Neural cell (in vitro differentiated cells): ENCODE measurements around the gene CPNE6. TPM values are rescaled to one million over a fixed set of nuclear protein-coding genes. Genes with fewer than 3 reads are reported as not detected.

Experiments used
- H2AFZ ChIP-seq: fragments of 200-600, 300-800 bp; sonication (generic), shearing (Covaris generic); 2 replicates; pipeline ENCODE4 v1.6.0; 2014; ENCODE audit warnings: low read depth, mild to moderate bottlenecking, antibody characterized with exemption, low read length, moderate library complexity
- H3F3A ChIP-seq: fragments of 200-600 bp; shearing (Covaris generic); 2 replicates; pipeline ENCODE4 v1.6.1; 2016; ENCODE audit warnings: mild to moderate bottlenecking, moderate library complexity, mixed read lengths, antibody characterized with exemption, low read length; ENCODE audit not compliant: insufficient read depth, poor library complexity, severe bottlenecking
- H3K27ac ChIP-seq: fragments of 200-600, 300-800 bp; sonication (generic), shearing (Covaris generic); 2 replicates; pipeline ENCODE4 v1.5.1; 2014; ENCODE audit warnings: mild to moderate bottlenecking, low read length, moderate library complexity
- H3K27me3 ChIP-seq: fragments of 300-800, 200-600 bp; sonication (generic), shearing (Covaris generic); 2 replicates; pipeline ENCODE4 v1.6.0; 2014; ENCODE audit warnings: mild to moderate bottlenecking, low read depth, low read length, moderate library complexity; ENCODE audit not compliant: insufficient read depth
- H3K36me3 ChIP-seq: fragments of 300-800, 200-600 bp; sonication (generic), shearing (Covaris generic); 2 replicates; pipeline ENCODE4 v1.5.1; 2014; ENCODE audit warnings: mild to moderate bottlenecking, antibody characterized with exemption, low read length, moderate library complexity; ENCODE audit not compliant: insufficient read depth
- H3K4me2 ChIP-seq: fragments of 300-800, 200-600 bp; sonication (generic), shearing (Covaris generic); 2 replicates; pipeline ENCODE4 v1.6.0; 2014; ENCODE audit warnings: mild to moderate bottlenecking, low read length
- H3K4me3 ChIP-seq: fragments of 300-800, 200-600 bp; sonication (generic), shearing (Covaris generic); 2 replicates; pipeline ENCODE4 v1.5.1; 2014; ENCODE audit warnings: mild to moderate bottlenecking, low read length, moderate library complexity
- H3K79me2 ChIP-seq: fragments of 200-600 bp; shearing (Covaris generic); replicated peaks from 2 replicates; pipeline ENCODE4 v1.6.0; 2014; ENCODE audit warnings: mild to moderate bottlenecking, low read length, moderate library complexity; ENCODE audit not compliant: insufficient read depth
- H3K9ac ChIP-seq: fragments of 300-800, 200-600 bp; sonication (generic), shearing (Covaris generic); 2 replicates; pipeline ENCODE4 v1.6.1; 2016; ENCODE audit warnings: mild to moderate bottlenecking, low read length, mixed read lengths
- H3K9me2 ChIP-seq: fragments of 200-600 bp; shearing (Covaris generic); 2 replicates; pipeline ENCODE4 v1.6.1; 2016; ENCODE audit warnings: mild to moderate bottlenecking, low read length, mixed read lengths; ENCODE audit not compliant: insufficient read depth
- H3K9me3 ChIP-seq: fragments of 200-600, 300-800 bp; sonication (generic), shearing (Covaris generic); 2 replicates; pipeline ENCODE4 v1.6.1; 2016; ENCODE audit warnings: mild to moderate bottlenecking, mixed run types, low read length, moderate library complexity, mixed read lengths
- H4K20me1 ChIP-seq: fragments of 200-600 bp; shearing (Covaris generic); 2 replicates; pipeline ENCODE4 v1.6.1; 2016; ENCODE audit warnings: mild to moderate bottlenecking, mixed run types; ENCODE audit not compliant: insufficient read depth
- EP300 ChIP-seq: fragments of 450-650 bp; conservative IDR thresholded peaks from 2 replicates; pipeline ENCODE4 v1.6.1; 2014; ENCODE audit warnings: antibody characterized with exemption, mild to moderate bottlenecking, moderate library complexity; ENCODE audit not compliant: poor library complexity, severe bottlenecking
- EZH2 ChIP-seq: fragments of 200-600, 300-800 bp; shearing (Covaris generic), sonication (generic); IDR thresholded peaks from 2 replicates; pipeline ENCODE4 v1.6.1; 2014; ENCODE audit warnings: antibody characterized with exemption, low read length, borderline replicate concordance, mild to moderate bottlenecking; ENCODE audit not compliant: insufficient read depth, poor library complexity, severe bottlenecking
- MXI1 ChIP-seq: fragments of 450-650 bp; conservative IDR thresholded peaks from 2 replicates; pipeline ENCODE4 v1.6.1; 2014; ENCODE audit warnings: antibody characterized with exemption, mild to moderate bottlenecking; ENCODE audit not compliant: poor library complexity, severe bottlenecking
- POLR2AphosphoS5 ChIP-seq: IDR thresholded peaks from 2 replicates; pipeline ENCODE4 v1.6.1; 2012
- RAD21 ChIP-seq: fragments of 450-650 bp; conservative IDR thresholded peaks from 2 replicates; pipeline ENCODE4 v1.6.1; 2014; ENCODE audit warnings: antibody characterized with exemption, mild to moderate bottlenecking, moderate library complexity
- SMC3 ChIP-seq: fragments of 450-650 bp; conservative IDR thresholded peaks from 2 replicates; pipeline ENCODE4 v1.6.1; 2014; ENCODE audit warnings: antibody characterized with exemption, mild to moderate bottlenecking, moderate library complexity; ENCODE audit not compliant: poor library complexity
- TAF1 ChIP-seq: IDR thresholded peaks from 2 replicates; pipeline ENCODE4 v1.6.1; 2012; ENCODE audit warnings: low read depth
- polyA plus RNA-seq: library from polyadenylated mRNA; depleted of rRNA; stranded (reverse); fragments of >200 nt; gene quantifications from 2 replicates; pipeline ENCODE4 v1.2.3, GENCODE V29; 2014
- TF ChIP-seq, protein P1 (sequence below): fragments of 450-650 bp; IDR thresholded peaks from 2 replicates; pipeline ENCODE4 v1.5.1; 2014; ENCODE audit warnings: antibody characterized with exemption, mild to moderate bottlenecking, moderate library complexity; ENCODE audit not compliant: poor library complexity, severe bottlenecking
- TF ChIP-seq, protein P2 (sequence below): IDR thresholded peaks from 2 replicates; pipeline ENCODE4 v1.6.1; 2012; ENCODE audit warnings: borderline replicate concordance

The CPNE6 gene
- polyA plus RNA-seq, 1 donor from 2014 or later = 4.1 TPM

DNA sequence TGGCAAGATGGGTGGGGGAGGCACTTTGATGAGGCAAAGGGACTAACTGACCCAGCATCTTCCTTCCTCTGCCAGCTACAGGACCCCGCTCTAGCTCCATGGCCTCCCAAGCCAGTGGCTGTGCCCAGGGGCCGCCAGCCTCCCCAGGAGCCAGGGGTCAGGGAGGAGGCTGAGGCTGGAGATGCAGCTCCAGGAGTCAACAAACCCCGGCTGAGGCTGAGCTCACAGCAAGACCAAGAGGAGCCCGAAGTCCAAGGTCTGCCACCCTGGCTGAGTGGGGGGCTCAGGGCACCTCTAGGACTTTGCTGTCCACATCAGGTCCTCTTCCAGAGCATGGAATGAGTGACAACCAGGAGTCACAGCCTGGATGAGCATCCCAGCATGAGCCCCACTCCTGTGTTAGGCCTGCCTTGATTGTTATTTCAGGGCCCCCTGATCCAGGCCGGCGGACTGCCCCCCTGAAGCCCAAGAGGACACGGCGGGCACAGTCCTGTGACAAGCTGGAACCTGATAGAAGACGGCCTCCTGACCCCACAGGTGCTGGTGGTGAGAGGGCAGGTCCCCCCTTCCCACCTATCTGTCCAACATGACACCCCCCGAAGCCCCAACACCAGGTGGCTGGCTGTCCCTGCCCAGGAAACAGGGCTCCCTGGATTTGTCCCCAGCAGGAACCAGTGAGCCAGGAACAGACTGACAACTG is 2.5 kb upstream of the CPNE6 start:
- Histone ChIP-seq H4K20me1 (no peaks in the 10 kb centered on the region), H3K9ac (no peak overlapping the region), H3K9me2 (no peaks in the 10 kb centered on the region), H3K27me3 (no peaks in the 10 kb centered on the region), H3K4me3 (no peak overlapping the region), H2AFZ (no peak overlapping the region), H3K36me3 (no peaks in the 10 kb centered on the region), H3K4me2 (no peak overlapping the region), H3K9me3 (no peaks in the 10 kb centered on the region), H3K79me2 (no peaks in the 10 kb centered on the region), H3F3A (no peaks in the 10 kb centered on the region), H3K27ac (no peak overlapping the region)
- TF ChIP-seq TAF1 (no peak), SMC3 (no peak), MXI1 (no peak), EZH2 (no peak), POLR2AphosphoS5 (no peak), RAD21 (no peak)
- TF ChIP-seq, protein P1, sequence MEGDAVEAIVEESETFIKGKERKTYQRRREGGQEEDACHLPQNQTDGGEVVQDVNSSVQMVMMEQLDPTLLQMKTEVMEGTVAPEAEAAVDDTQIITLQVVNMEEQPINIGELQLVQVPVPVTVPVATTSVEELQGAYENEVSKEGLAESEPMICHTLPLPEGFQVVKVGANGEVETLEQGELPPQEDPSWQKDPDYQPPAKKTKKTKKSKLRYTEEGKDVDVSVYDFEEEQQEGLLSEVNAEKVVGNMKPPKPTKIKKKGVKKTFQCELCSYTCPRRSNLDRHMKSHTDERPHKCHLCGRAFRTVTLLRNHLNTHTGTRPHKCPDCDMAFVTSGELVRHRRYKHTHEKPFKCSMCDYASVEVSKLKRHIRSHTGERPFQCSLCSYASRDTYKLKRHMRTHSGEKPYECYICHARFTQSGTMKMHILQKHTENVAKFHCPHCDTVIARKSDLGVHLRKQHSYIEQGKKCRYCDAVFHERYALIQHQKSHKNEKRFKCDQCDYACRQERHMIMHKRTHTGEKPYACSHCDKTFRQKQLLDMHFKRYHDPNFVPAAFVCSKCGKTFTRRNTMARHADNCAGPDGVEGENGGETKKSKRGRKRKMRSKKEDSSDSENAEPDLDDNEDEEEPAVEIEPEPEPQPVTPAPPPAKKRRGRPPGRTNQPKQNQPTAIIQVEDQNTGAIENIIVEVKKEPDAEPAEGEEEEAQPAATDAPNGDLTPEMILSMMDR = no peak

DNA sequence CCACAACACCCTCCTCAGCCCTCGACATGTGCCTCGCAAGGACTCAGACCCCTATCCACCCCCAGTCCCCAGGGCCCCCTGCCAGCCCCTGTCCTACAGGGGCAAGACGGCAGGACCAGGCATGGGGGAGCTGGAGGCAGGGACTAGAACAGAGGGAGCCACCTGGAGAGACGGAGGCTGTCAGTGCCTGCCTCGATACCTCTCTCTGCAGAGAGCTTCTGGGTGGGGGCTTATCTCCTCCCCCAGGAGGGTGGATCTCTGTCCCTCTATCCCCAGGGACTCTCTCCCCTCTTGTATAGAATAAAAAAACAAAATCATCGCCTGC is 2.0 kb upstream of the CPNE6 start:
- H3K9ac ChIP-seq = no peak overlapping the region
- no peak overlapping the region for H3K27ac ChIP-seq
- H4K20me1 ChIP-seq = no peaks in the 10 kb centered on the region
- no peaks in the 10 kb centered on the region for H3K27me3 ChIP-seq
- H3K4me2 ChIP-seq = no peak overlapping the region
- H3F3A ChIP-seq = no peaks in the 10 kb centered on the region
- no peak overlapping the region for H2AFZ ChIP-seq
- no peaks in the 10 kb centered on the region for H3K36me3 ChIP-seq
- H3K9me3 ChIP-seq = no peaks in the 10 kb centered on the region
- H3K9me2 ChIP-seq = no peaks in the 10 kb centered on the region
- no peaks in the 10 kb centered on the region for H3K79me2 ChIP-seq
- no peak for TF ChIP-seq TAF1
- no peak for TF ChIP-seq EZH2
- TF ChIP-seq SMC3 = no peak
- TF ChIP-seq POLR2AphosphoS5 = no peak
- TF ChIP-seq, protein P1 = no peak
- TF ChIP-seq, protein P2, sequence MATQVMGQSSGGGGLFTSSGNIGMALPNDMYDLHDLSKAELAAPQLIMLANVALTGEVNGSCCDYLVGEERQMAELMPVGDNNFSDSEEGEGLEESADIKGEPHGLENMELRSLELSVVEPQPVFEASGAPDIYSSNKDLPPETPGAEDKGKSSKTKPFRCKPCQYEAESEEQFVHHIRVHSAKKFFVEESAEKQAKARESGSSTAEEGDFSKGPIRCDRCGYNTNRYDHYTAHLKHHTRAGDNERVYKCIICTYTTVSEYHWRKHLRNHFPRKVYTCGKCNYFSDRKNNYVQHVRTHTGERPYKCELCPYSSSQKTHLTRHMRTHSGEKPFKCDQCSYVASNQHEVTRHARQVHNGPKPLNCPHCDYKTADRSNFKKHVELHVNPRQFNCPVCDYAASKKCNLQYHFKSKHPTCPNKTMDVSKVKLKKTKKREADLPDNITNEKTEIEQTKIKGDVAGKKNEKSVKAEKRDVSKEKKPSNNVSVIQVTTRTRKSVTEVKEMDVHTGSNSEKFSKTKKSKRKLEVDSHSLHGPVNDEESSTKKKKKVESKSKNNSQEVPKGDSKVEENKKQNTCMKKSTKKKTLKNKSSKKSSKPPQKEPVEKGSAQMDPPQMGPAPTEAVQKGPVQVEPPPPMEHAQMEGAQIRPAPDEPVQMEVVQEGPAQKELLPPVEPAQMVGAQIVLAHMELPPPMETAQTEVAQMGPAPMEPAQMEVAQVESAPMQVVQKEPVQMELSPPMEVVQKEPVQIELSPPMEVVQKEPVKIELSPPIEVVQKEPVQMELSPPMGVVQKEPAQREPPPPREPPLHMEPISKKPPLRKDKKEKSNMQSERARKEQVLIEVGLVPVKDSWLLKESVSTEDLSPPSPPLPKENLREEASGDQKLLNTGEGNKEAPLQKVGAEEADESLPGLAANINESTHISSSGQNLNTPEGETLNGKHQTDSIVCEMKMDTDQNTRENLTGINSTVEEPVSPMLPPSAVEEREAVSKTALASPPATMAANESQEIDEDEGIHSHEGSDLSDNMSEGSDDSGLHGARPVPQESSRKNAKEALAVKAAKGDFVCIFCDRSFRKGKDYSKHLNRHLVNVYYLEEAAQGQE = no peak
- TF ChIP-seq RAD21 = no peak
- TF ChIP-seq MXI1 = no peak
- TF ChIP-seq EP300 = no peak
- H3K4me3 ChIP-seq = no peak overlapping the region
